ENCODE measurements around the gene RFXAP. TPM values are rescaled to one million over a fixed set of nuclear protein-coding genes. Genes with fewer than 3 reads are reported as not detected.

RFXAP gene
- polyA plus RNA-seq, 1 donor (not counting 4 experiments of a cell fraction or from before 2014, with no cell fraction given): 2.8 TPM

- dilution Hi-C loops (cut with MboI; ENCODE audit: extremely low pct_ligation_motif_present, low sequenced_read_pairs): no loop called here
- no peak for DNase-seq (ENCODE audit: low read depth, low spot score)
These were observed 31.9 kb downstream of the RFXAP start for GRCh38 chr13:36850790-36851438.

GRCh38 chr13:36857253-36857652 is 38.2 kb downstream of the RFXAP start:
- no peaks in the 10 kb centered on the region for H4K20me1 ChIP-seq (ENCODE audit: control insufficient read depth, extremely low read depth, insufficient read depth, low read length)
- no peak overlapping the region for H3K9ac ChIP-seq (ENCODE audit: control insufficient read depth, extremely low read depth, insufficient read depth, low read length)
- H3K4me1 ChIP-seq (ENCODE audit: control insufficient read depth, extremely low read depth, insufficient read depth, low read length): no peaks in the 10 kb centered on the region
- H3K27ac ChIP-seq (ENCODE audit: control insufficient read depth, insufficient read depth, low read length): no peak overlapping the region
- H3K79me2 ChIP-seq (ENCODE audit: control insufficient read depth, insufficient read depth, low read length): no peaks in the 10 kb centered on the region
- DNase-seq (ENCODE audit: low read depth, low spot score): no peak
- dilution Hi-C loops (cut with MboI; ENCODE audit: extremely low pct_ligation_motif_present, low sequenced_read_pairs): no loop called here
- H3K27me3 ChIP-seq (ENCODE audit: control insufficient read depth, extremely low read depth, insufficient read depth, low read length): no peaks in the 10 kb centered on the region
- no peak overlapping the region for H2AFZ ChIP-seq (ENCODE audit: control insufficient read depth, low read length)
- FAIRE-seq: no peak
- H3K4me2 ChIP-seq (ENCODE audit: control insufficient read depth, extremely low read depth, insufficient read depth, low read depth, low read length): no peak overlapping the region
- H3K9me3 ChIP-seq (ENCODE audit: control insufficient read depth, low read depth, low read length): no peaks in the 10 kb centered on the region
- H3K36me3 ChIP-seq (ENCODE audit: control insufficient read depth in 2 of 2, extremely low read depth in 1 of 2, insufficient read depth in 2 of 2, low read length in 2 of 2): no peaks in the 10 kb centered on the region
- TF ChIP-seq EZH2 (IDR thresholded peaks at IDR 0.05; ENCODE audit: low read length) (no peak), CTCF (optimal IDR thresholded peaks at IDR 0.05 in 1 of 3, IDR thresholded peaks at IDR 0.05 in 1 of 3, conservative IDR thresholded peaks at IDR 0.05 in 1 of 3; ENCODE audit: extremely low read depth in 1 of 3, insufficient read depth in 2 of 3, low read length in 3 of 3) (no peak)
- H3K9me1 ChIP-seq (ENCODE audit: control insufficient read depth, extremely low read depth, insufficient read depth, low read length): no peaks in the 10 kb centered on the region
- H3K4me3 ChIP-seq (ENCODE audit: control insufficient read depth in 2 of 3, extremely low read depth in 1 of 3, insufficient read depth in 2 of 3, low read depth in 1 of 3, low read length in 3 of 3): no peak overlapping the region

More at GRCh38 chr13:36850790-36851438, 31.9 kb downstream of the RFXAP start:
- no peak overlapping the region for H3K4me2 ChIP-seq (ENCODE audit: control insufficient read depth, extremely low read depth, insufficient read depth, low read depth, low read length)
- no peak overlapping the region for H2AFZ ChIP-seq (ENCODE audit: control insufficient read depth, low read length)
- no peak overlapping the region for H3K4me3 ChIP-seq (ENCODE audit: control insufficient read depth in 2 of 3, extremely low read depth in 1 of 3, insufficient read depth in 2 of 3, low read depth in 1 of 3, low read length in 3 of 3)
- no peak for FAIRE-seq
- no peaks in the 10 kb centered on the region for H3K4me1 ChIP-seq (ENCODE audit: control insufficient read depth, extremely low read depth, insufficient read depth, low read length)
- no peak overlapping the region for H3K27ac ChIP-seq (ENCODE audit: control insufficient read depth, insufficient read depth, low read length)
- no peaks in the 10 kb centered on the region for H4K20me1 ChIP-seq (ENCODE audit: control insufficient read depth, extremely low read depth, insufficient read depth, low read length)
- no peak overlapping the region for H3K9ac ChIP-seq (ENCODE audit: control insufficient read depth, extremely low read depth, insufficient read depth, low read length)
- no peaks in the 10 kb centered on the region for H3K9me1 ChIP-seq (ENCODE audit: control insufficient read depth, extremely low read depth, insufficient read depth, low read length)
- no peaks in the 10 kb centered on the region for H3K9me3 ChIP-seq (ENCODE audit: control insufficient read depth, low read depth, low read length)
- H3K79me2 ChIP-seq (ENCODE audit: control insufficient read depth, insufficient read depth, low read length): no peaks in the 10 kb centered on the region
- peak in 2 of 3 experiments; percentile 26 to 41 for TF ChIP-seq CTCF (optimal IDR thresholded peaks at IDR 0.05 in 1 of 3, IDR thresholded peaks at IDR 0.05 in 1 of 3, conservative IDR thresholded peaks at IDR 0.05 in 1 of 3; ENCODE audit: extremely low read depth in 1 of 3, insufficient read depth in 2 of 3, low read length in 3 of 3)
- no peak for TF ChIP-seq EZH2 (IDR thresholded peaks at IDR 0.05; ENCODE audit: low read length)
- no peaks in the 10 kb centered on the region for H3K36me3 ChIP-seq (ENCODE audit: control insufficient read depth in 2 of 2, extremely low read depth in 1 of 2, insufficient read depth in 2 of 2, low read length in 2 of 2)
- H3K27me3 ChIP-seq (ENCODE audit: control insufficient read depth, extremely low read depth, insufficient read depth, low read length): no peaks in the 10 kb centered on the region

Measured in keratinocyte (primary cell).